Jurkat, Clone E6-1 (cell line): ENCODE data around the gene ST3GAL4.
"Not testable (repeated sequence)": the region's sequence is repeated elsewhere in the genome, so short reads cannot be mapped to it uniquely, and the experiment has no call there.

Source experiments
- DNase-seq: peaks from one replicate; pipeline ENCODE4 v3.0.0-alpha.2; 2011; ENCODE audit warnings: low read depth, low spot score
- H3K4me3 ChIP-seq: 2 replicates; pipeline ENCODE4 v1.5.1; 2011; ENCODE audit warnings: mild to moderate bottlenecking, low read length, control low read depth, moderate library complexity

The ST3GAL4 gene

DNA sequence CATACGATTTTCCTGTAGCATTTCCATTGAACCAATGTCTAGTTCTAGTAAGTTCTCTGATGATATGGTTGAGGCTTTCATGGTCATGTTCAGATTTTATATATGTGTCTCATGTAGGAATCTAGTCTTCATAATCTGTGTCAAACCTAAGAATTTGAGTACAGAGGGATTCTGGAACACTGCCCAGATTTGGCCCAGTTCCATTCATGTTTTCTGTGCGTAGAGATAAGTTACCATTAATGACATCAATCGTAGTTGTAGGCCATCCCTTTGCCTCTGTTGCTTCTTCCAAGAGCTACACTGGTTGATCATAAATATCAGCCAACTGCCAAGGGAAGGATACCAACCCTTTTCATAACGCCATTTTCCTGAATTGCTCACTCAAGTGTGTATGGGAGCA, 23.3 kb downstream of the ST3GAL4 start:
- DNase-seq: no peak
- no peak overlapping the region for H3K4me3 ChIP-seq

GRCh38 chr11:126380909-126381308, 25.4 kb downstream of the ST3GAL4 start:
- no peak overlapping the region for H3K4me3 ChIP-seq
- no peak for DNase-seq

DNA sequence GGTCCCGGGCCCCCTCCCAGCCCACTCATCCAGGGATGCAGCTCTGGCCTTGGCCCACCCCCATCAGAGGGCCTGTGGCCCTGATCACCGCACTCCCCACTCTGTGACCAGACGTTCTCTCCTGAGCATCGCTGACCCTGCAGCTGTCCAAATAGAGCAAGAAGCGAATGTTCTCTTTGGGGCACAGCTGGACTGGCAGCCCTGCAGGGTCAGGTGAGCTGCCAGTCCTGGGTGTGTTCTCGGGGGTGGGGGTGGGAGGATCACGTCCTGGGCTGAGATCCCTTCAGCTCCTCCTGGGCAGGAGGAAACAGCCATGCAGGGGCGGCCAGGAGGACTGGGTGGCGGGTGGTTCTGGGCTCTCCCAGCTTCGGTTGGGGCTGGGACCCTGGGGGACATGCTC, 26.5 kb downstream of the ST3GAL4 start:
- not testable (repeated sequence) for H3K4me3 ChIP-seq, DNase-seq

- not testable (repeated sequence) for H3K4me3 ChIP-seq, DNase-seq
Observed at GRCh38 chr11:126382641-126383040, 27.2 kb downstream of the ST3GAL4 start.

DNA sequence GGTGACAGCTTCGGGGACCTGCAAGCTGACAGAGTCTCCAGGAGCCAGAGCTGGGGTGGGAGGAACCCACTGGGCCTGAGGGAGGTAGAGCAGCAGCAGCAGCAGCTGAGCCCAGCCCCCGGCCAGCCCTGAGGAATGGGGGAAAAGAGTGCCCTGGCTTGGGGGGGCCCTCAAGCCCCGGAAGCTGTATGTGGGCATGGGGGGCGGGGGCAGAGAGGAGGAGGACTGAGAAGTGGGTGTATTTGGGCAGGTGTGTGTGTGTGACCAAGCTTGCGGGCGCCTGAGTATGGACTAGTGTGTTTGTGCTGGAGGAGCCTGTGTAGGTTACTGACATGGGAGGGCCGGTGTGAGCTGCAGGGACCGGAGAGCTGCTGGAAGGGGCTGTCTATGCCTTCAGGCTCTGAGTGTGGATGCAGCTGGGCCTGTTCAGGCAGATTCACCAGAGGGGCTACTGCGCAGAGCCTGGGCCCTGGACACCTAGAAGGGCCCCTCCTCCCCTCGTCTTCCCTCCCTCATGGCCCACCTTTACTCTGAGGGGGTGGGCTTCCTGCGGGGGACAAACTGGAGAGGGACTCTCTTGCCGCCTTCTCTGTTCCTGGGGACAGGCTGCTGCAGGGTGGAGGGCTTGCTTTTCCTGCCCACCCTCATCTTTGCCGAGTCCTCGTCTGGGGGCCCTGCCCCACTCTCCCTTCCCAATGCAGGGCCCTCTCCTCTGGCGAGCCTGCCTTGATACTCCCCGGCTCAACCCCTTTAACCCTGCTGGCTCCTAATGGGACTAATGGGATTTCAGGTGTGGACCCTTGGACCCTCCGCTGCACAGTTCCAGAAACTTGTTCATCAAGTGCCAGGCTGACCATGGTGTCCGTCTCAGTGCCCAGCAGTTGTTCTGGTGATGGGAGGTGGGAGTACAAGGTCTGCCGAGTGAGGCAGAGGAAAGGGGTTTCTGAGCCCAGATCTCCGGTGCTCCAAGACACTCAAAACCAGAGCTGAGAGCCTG, 28.2 kb downstream of the ST3GAL4 start:
- H3K4me3 ChIP-seq: no peak overlapping the region
- DNase-seq: no peak

DNA sequence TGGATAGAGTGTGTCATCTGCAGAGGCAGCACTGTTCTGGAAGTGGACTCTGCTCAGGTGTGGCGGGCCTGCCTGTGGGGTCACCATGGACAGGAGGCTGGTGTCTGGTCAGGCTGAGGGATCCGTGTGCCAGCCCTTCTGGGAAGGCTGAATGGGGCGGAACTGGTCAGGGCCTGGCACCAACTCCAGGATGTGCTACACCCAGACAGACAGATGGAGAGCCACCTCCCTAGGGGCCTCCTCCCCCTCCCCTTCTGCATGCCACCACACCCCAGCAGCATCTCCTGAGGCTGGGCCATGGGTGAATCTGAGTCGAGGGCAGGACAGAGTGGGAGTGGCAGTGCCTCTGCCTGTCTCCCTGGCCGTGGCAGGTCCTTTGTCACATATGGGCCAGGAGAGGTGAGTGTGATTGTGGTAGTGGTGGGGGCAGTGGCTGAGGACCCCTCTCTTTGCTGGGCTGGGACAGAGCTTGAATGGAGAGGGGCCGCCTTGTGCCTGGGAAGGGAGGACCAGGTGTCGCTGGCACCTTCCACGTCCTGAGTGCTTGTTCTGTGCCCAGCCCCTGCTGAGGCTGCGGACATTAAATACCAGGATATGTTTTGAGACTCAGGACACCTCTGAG, 29.1 kb downstream of the ST3GAL4 start:
- H3K4me3 ChIP-seq: no peak overlapping the region
- no peak for DNase-seq

DNA sequence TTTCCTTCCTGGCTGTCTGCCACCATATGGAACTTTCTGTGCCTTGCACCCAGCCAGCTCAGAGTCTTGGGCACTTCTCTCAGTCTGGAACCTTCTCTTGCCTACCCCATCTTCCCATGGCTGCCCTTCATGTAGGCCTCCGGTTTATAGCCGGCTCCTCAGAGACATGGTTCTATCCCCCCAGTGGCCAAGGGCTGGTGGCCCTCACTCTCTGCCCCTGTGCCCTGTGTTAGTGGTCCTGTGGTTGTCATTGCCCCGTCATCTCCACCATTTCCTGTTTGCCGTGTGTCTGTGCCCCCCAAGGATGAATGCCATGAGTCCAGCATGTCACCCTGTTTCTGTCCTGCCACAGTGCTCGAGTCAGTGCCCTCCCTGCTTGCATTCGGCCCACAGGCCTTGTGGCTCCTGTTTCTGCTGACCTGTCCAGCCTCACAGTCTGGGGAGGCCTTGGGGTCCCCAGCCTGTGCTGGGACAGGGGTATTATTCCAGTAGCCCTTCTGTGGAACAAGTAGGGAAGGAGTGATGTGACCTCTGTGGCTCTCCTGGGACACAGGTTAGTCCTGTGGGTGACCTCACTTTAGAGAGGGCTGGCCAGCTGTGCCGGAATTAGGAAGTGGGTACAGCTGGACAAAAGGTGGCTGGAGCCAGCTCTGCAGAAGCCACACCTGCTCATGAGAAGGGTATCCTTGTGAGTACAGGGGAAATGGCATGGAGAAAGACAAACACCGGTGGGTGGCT, 30.7 kb downstream of the ST3GAL4 start:
- H3K4me3 ChIP-seq: no peak overlapping the region
- DNase-seq: no peak

- not testable (repeated sequence) for DNase-seq, H3K4me3 ChIP-seq
Observed at GRCh38 chr11:126386729-126387071, 31.2 kb downstream of the ST3GAL4 start.

GRCh38 chr11:126387857-126388256, 32.4 kb downstream of the ST3GAL4 start:
- no peak overlapping the region for H3K4me3 ChIP-seq
- DNase-seq: no peak

DNA sequence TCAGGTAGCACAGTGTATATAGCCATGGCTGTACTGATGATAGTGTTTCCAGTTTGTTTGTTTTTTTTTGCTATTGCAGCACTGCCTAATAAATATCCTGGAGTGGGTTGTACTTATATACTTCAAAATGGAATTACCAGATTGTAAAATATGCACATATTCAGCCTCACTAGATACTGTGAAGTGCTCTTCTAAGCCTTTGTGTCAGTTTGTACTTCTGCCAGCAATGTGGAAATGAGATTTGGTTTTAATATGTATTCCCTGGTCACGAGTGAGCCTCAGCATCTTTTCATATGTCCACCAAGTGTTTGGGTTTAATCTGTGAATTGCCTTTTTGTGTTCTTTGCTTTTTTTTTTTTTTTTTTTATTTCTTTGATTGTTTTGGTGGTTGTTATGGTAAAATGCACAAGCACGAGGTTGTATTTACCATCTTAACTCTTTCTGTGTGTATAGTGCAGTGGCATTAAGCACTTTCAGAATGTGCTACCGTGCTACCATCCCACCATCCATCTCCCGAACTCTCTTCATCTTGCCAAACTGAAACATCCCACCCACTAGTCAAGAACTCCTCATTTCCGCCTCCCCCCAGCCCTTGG, 34.9 kb downstream of the ST3GAL4 start:
- no peak for DNase-seq
- H3K4me3 ChIP-seq: no peak overlapping the region

- no peak overlapping the region for H3K4me3 ChIP-seq
- DNase-seq: no peak
Observed at GRCh38 chr11:126391286-126391954, 35.9 kb downstream of the ST3GAL4 start.

DNA sequence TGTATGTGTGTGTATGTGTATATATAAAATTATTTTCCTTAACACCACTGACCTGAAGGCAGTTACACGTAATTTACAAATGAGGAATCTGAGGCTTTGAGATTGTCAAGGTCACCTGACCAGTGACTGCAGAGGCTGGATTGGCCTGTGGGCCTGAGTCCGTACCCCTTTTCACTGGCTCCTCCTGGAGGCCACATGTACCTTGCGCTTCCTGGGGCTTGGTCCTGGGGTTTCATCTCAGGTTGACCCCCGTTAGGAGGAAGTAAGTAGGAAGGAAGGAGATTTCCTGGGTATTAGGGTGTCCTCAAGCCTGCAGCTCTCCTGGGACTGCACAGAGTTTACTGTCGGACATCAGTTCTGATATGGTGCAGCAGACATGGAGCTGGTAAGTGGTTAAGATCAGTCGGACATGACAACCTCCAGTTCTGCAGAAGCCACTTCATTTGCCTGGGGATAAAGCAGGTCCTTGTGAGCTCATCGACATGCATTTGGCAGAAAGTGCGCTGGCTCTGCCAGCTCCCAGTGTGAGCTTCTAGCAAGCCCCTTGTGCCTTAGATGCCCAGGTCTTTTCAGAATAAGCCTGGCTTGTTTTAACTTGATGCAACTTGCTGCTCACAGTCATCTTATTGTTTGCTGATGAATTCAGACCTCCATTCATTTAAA, 36.6 kb downstream of the ST3GAL4 start:
- no peak for DNase-seq
- no peak overlapping the region for H3K4me3 ChIP-seq

DNA sequence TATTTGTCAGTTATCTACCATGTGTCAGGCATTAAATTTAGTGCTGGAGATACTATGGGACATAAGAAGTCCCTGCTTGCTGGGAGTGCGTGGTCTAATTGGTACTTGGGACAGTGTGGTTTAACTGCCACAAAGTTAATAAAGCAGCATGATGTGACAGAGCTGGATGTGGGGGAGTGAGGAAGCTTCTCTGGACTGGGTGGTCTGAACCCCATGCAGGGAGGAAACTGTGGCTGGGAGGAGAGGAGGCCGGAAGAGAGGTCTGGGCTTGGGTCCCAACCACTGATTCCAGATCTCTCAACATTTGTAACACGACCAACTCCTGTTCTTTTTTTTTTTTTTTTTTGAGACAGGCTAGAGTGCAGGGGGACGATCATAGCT, 37.1 kb downstream of the ST3GAL4 start:
- peak; percentile 17 for DNase-seq
- no peak overlapping the region for H3K4me3 ChIP-seq

- no peak overlapping the region for H3K4me3 ChIP-seq
Observed at GRCh38 chr11:126393143-126393542, 37.7 kb downstream of the ST3GAL4 start.

DNA sequence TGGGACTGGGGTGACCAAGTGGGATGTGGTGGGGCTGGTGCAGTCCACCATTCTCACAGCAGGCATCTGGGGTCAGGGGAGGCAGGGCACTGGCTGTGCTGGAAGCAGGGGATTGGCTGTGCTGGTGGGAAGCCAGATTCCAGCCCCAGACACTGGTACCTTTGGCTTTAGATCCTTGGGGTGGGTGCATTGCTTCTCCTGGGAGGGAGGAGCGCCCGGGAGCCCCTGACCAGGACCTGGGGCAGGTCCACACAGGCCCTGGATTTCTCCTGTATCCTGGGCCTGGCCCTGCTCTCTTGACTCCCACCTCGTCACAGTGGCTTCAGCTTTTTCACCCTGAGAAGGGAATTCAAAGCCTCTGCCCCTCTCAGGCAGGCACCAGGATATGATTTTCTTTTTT, 38.5 kb downstream of the ST3GAL4 start:
- no peak for DNase-seq
- H3K4me3 ChIP-seq: no peak overlapping the region

More at GRCh38 chr11:126393143-126393542, 37.7 kb downstream of the ST3GAL4 start:
- no peak for DNase-seq

DNA sequence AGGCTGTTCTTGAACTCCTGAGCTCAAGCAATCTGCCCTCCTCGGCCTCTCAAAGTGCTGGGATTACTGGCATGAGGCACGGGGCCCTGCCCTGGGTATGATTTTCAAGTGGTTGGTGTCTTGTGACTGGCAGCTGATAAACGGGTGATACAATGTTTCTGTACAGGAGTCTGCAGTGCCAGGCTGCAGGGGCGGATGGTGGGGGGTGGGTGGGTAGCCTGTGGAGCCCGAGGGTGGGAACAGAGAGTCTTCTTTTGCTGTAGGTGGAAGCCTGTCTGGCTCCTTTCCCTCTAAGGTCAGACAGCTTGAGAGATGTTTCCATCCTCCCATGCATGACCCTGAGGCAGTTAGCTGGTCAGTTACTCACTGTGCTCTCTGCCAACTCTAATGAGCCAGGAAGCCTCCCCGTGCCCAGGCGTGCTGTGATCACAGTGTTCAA, 39.2 kb downstream of the ST3GAL4 start:
- H3K4me3 ChIP-seq, DNase-seq: not testable (repeated sequence)

DNA sequence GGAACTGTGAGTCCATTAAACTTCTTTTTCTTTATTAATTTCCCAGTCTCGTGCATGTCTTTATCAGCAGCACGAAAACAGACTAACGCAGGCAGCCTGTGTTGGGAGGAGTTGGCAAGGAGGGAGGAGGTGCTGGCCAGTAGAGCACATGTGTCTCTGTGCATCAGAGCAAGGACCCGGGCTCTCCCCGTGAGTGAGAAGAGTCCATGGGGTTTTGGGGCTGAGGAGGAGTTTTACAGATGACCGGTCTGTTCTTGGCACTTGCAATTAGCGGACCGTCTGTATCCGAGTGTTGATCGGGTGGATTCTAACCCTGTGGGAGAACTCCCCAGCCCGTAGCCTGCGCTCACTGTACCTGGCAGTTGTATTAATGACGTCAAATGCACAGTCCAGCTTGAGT, 40.3 kb downstream of the ST3GAL4 start:
- not testable (repeated sequence) for DNase-seq, H3K4me3 ChIP-seq

GRCh38 chr11:126396266-126396665, 40.8 kb downstream of the ST3GAL4 start:
- not testable (repeated sequence) for H3K4me3 ChIP-seq, DNase-seq
